ENCODE results near the gene RSPH1. TPM values are rescaled to one million over a fixed set of nuclear protein-coding genes. Genes with fewer than 3 reads are reported as not detected.

Gene RSPH1
- total and polyA plus RNA-seq, 8 donors: 0.37 to 8.9 (median 1.8) TPM; not detected in 1

GRCh38 chr21:42543106-42543847 lies 47.3 kb upstream of the RSPH1 start:
- H3K27me3 ChIP-seq: no peaks in the 10 kb centered on the region
- peaks cover 7 to 17% (median 16%) of the 10 kb centered on the region in 4 donors for H3K4me1 ChIP-seq
- no peak for DNase-seq
- H3K9me3 ChIP-seq: no peaks in the 10 kb centered on the region
- H3K36me3 ChIP-seq: peaks cover 48 to 90% (median 90%) of the 10 kb centered on the region in 4 donors
- intact Hi-C loops (cut with DNase I; ENCODE audit: low total_unique reads): no loop called here
- H3K4me3 ChIP-seq: no peak overlapping the region
- TF ChIP-seq POLR2A (IDR thresholded peaks at IDR 0.05): no peak
- TF ChIP-seq EP300 (IDR thresholded peaks at IDR 0.05): no peak
- TF ChIP-seq, protein P1, sequence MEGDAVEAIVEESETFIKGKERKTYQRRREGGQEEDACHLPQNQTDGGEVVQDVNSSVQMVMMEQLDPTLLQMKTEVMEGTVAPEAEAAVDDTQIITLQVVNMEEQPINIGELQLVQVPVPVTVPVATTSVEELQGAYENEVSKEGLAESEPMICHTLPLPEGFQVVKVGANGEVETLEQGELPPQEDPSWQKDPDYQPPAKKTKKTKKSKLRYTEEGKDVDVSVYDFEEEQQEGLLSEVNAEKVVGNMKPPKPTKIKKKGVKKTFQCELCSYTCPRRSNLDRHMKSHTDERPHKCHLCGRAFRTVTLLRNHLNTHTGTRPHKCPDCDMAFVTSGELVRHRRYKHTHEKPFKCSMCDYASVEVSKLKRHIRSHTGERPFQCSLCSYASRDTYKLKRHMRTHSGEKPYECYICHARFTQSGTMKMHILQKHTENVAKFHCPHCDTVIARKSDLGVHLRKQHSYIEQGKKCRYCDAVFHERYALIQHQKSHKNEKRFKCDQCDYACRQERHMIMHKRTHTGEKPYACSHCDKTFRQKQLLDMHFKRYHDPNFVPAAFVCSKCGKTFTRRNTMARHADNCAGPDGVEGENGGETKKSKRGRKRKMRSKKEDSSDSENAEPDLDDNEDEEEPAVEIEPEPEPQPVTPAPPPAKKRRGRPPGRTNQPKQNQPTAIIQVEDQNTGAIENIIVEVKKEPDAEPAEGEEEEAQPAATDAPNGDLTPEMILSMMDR (IDR thresholded peaks at IDR 0.05): no peak
- no peak for TF ChIP-seq POLR2AphosphoS5 (IDR thresholded peaks at IDR 0.05)
- WGBS, 5 donors: 90 to 95% (median 91%) methylated on average over 25 of the region's 25 CpGs
- no peak overlapping the region for H3K27ac ChIP-seq

DNA sequence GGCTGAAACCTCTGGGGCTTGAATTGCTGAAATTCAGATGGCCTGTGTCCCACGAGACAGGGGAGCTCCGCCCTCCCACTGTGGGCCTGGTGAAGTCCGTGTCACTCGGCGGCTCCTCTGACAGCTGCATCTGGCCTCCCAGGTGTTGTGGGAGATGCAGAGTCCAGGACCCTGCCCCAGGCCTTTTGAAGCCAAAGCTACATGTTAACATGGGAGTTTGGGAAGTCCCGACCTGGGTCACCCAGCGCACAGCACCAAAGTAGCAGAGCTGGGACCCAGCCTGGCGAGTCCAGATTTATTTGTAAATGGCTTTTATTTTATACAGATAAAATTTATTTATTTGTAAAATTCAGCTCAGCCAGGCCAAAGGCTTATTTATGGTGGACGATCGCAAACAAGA lies 46.6 kb upstream of the RSPH1 start:
- WGBS, 5 donors: 85 to 93% (median 90%) methylated on average over 10 of the region's 10 CpGs
- no peak for DNase-seq
- H3K27ac ChIP-seq: no peak overlapping the region
- peaks cover 7 to 24% (median 22%) of the 10 kb centered on the region in 4 donors for H3K4me1 ChIP-seq
- H3K4me3 ChIP-seq: no peak overlapping the region
- TF ChIP-seq POLR2AphosphoS5 (IDR thresholded peaks at IDR 0.05): no peak
- TF ChIP-seq EP300 (IDR thresholded peaks at IDR 0.05): no peak
- no peak for TF ChIP-seq POLR2A (IDR thresholded peaks at IDR 0.05)
- TF ChIP-seq, protein P1 (IDR thresholded peaks at IDR 0.05): no peak
- intact Hi-C loops (cut with DNase I; ENCODE audit: low total_unique reads): no loop called here
- H3K9me3 ChIP-seq: no peaks in the 10 kb centered on the region
- H3K36me3 ChIP-seq: peaks cover 41 to 83% (median 83%) of the 10 kb centered on the region in 4 donors
- H3K27me3 ChIP-seq: no peaks in the 10 kb centered on the region

GRCh38 chr21:42542196-42542595 lies 46.2 kb upstream of the RSPH1 start:
- Histone ChIP-seq H3K4me3 (no peak overlapping the region), H3K36me3 (peaks cover 37 to 83% (median 80%) of the 10 kb centered on the region in 4 donors), H3K9me3 (no peaks in the 10 kb centered on the region), H3K27me3 (no peaks in the 10 kb centered on the region), H3K4me1 (peaks cover 7 to 28% (median 25%) of the 10 kb centered on the region in 4 donors), H3K27ac (no peak overlapping the region)
- WGBS, 5 donors: 89 to 93% (median 92%) methylated on average over 8 of the region's 8 CpGs
- DNase-seq: no peak
- intact Hi-C loops (cut with DNase I; ENCODE audit: low total_unique reads): no loop called here
- no peak for TF ChIP-seq POLR2AphosphoS5 (IDR thresholded peaks at IDR 0.05)

GRCh38 chr21:42541618-42542017 lies 45.6 kb upstream of the RSPH1 start:
- Histone ChIP-seq H3K9me3 (no peaks in the 10 kb centered on the region), H3K36me3 (peaks cover 33 to 83% (median 79%) of the 10 kb centered on the region in 4 donors), H3K27me3 (no peaks in the 10 kb centered on the region), H3K4me3 (no peak overlapping the region), H3K4me1 (peaks cover 7 to 34% (median 30%) of the 10 kb centered on the region in 4 donors), H3K27ac (no peak overlapping the region)
- TF ChIP-seq EP300 (IDR thresholded peaks at IDR 0.05) (no peak), POLR2AphosphoS5 (IDR thresholded peaks at IDR 0.05) (no peak), POLR2A (IDR thresholded peaks at IDR 0.05) (no peak)
- TF ChIP-seq, protein P1 (IDR thresholded peaks at IDR 0.05): no peak
- DNase-seq: no peak
- intact Hi-C loops (cut with DNase I; ENCODE audit: low total_unique reads): no loop called here

DNA sequence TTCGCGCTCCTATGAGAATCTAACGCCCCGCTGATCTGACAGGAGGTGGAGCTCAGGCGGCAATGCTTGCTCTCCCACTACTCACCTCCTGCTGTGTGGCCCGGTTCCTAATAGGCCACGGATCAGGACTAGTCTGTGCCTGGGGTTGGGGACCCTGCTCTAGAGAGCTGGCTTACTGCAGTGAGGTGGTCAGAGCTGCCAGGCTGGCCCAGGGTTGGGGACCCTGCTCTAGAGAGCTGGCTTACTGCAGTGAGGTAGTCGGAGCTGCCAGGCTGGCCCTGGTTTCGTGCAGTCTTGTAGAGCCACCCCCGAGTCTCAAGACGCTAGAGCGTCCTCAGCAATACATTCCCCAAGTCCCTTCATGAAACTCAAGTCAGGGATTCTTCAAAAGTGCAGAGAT lies 45.1 kb upstream of the RSPH1 start:
- no peak overlapping the region for H3K27ac ChIP-seq
- no peaks in the 10 kb centered on the region for H3K27me3 ChIP-seq
- no peaks in the 10 kb centered on the region for H3K9me3 ChIP-seq
- peaks cover 7 to 38% (median 32%) of the 10 kb centered on the region in 4 donors for H3K4me1 ChIP-seq
- 85 to 94% (median 93%) methylated on average over 9 to 12 of the region's 12 CpGs for WGBS, 5 donors
- intact Hi-C loops (cut with DNase I; ENCODE audit: low total_unique reads): no loop called here
- no peak overlapping the region for H3K4me3 ChIP-seq
- TF ChIP-seq EP300 (IDR thresholded peaks at IDR 0.05) (no peak), POLR2A (IDR thresholded peaks at IDR 0.05) (no peak), POLR2AphosphoS5 (IDR thresholded peaks at IDR 0.05) (no peak)
- TF ChIP-seq, protein P1 (IDR thresholded peaks at IDR 0.05): no peak
- DNase-seq: no peak
- peaks cover 33 to 83% (median 79%) of the 10 kb centered on the region in 4 donors for H3K36me3 ChIP-seq
